Hepatic stellate cell (primary cell): Measurements from ENCODE around the gene SPTB.

Experiments
- DNase-seq: peaks from one replicate; pipeline ENCODE4 v3.0.0; 2011; ENCODE audit warnings: low spot score

The SPTB gene

GRCh38 chr14:64708148-64709004, 171.3 kb downstream of the SPTB start:
- DNase-seq: no peak

- peak; percentile 58 for DNase-seq
These were observed 172.0 kb downstream of the SPTB start for GRCh38 chr14:64707661-64708060.

- no peak for DNase-seq
These were observed 173.0 kb downstream of the SPTB start for GRCh38 chr14:64706593-64707193.

GRCh38 chr14:64706119-64706592, 173.6 kb downstream of the SPTB start:
- no peak for DNase-seq

GRCh38 chr14:64705381-64706118, 174.2 kb downstream of the SPTB start:
- DNase-seq: peak; percentile 53

GRCh38 chr14:64704743-64705380, 174.8 kb downstream of the SPTB start:
- peak; percentile 55 for DNase-seq

- peak; percentile 81 for DNase-seq
These were observed 175.5 kb downstream of the SPTB start, which contains the start of gene PLEKHG3 for GRCh38 chr14:64704143-64704742. Gene PLEKHG3 (plus strand): TSS chr14:64704424. CDS start chr14:64727632, 23,208 bp downstream.

GRCh38 chr14:64703395-64704142, 176.1 kb downstream of the SPTB start:
- DNase-seq: peak; percentile 50

- no peak for DNase-seq
These were observed 177.0 kb downstream of the SPTB start for GRCh38 chr14:64702493-64703394.

- DNase-seq: no peak
These were observed 178.0 kb downstream of the SPTB start for GRCh38 chr14:64701660-64702059.

- no peak for DNase-seq
These were observed 178.8 kb downstream of the SPTB start for GRCh38 chr14:64700894-64701293.

GRCh38 chr14:64700290-64700689, 179.4 kb downstream of the SPTB start:
- no peak for DNase-seq

- DNase-seq: no peak
These were observed 180.8 kb downstream of the SPTB start for GRCh38 chr14:64698903-64699302.

GRCh38 chr14:64696355-64696857, 183.3 kb downstream of the SPTB start:
- DNase-seq: no peak
